Inferior parietal cortex (tissue), 1 donor: Measurements from ENCODE around the gene HARBI1.
A peak's percentile ranks its signal among the peaks of the same experiment; 100 is the strongest.
"Not testable (repeated sequence)": the region's sequence is repeated elsewhere in the genome, so short reads cannot be mapped to it uniquely, and the experiment has no call there.

Experiments used
- DNase-seq: peaks from one replicate; pipeline ENCODE4 v3.0.0-alpha.2; 2016; ENCODE audit errors: extremely low spot score

Gene HARBI1

DNA sequence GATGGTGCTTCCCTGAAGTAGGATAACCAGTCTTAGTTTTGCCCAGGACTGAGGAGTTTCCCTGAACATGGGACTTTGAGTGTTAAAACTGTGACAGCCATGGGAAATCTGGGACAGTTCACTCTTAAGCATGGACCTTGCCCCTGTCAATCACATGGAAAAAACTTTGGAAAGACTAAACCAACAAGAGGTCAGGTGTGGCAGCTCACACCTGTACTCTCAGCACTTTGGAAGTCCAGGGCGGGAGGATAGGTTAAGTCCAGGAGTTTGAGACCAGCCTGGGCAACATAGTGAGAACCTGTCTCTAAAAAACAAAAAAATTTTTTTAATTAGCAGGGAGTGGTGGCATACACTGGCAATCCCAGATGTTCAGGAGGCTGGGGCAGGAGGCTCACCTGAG is 19.9 kb downstream of the HARBI1 start:
- DNase-seq, result no peak

DNA sequence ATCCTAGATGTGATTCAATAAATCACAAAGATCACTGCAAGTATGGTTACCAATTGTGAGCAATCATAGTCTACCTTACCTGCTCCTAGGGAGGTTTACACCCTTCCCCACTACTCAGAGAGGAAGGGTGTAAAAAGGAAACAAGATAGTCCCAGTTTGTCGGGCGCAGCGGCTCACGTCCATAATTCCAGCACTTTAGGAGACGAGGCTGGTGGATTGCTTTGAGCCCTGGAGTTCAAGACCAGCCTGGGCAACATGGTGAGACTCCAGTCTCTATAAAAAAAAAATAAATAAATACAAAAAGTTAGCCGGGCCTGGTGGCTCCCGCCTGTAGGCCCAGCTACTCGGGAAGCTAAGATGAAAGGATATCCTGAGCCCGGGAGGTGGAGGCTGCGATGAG is 22.2 kb downstream of the HARBI1 start:
- DNase-seq, result no peak

DNA sequence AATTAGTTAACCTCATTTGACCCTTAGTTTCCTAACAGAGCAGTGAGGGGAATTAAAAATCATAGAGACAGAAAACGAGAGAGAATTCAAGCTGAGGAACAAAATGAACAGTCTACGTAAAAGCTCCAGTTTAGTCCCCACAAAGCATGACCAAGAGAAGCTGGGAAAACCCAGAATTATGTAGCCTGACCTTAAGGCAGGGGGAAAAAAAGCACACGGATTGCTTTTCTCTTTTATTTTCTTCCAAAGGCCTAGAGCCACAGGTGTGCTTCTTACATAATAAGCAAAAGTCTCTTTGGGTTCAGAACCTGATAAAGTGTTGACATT is 22.7 kb downstream of the HARBI1 start:
- DNase-seq, result no peak

DNA sequence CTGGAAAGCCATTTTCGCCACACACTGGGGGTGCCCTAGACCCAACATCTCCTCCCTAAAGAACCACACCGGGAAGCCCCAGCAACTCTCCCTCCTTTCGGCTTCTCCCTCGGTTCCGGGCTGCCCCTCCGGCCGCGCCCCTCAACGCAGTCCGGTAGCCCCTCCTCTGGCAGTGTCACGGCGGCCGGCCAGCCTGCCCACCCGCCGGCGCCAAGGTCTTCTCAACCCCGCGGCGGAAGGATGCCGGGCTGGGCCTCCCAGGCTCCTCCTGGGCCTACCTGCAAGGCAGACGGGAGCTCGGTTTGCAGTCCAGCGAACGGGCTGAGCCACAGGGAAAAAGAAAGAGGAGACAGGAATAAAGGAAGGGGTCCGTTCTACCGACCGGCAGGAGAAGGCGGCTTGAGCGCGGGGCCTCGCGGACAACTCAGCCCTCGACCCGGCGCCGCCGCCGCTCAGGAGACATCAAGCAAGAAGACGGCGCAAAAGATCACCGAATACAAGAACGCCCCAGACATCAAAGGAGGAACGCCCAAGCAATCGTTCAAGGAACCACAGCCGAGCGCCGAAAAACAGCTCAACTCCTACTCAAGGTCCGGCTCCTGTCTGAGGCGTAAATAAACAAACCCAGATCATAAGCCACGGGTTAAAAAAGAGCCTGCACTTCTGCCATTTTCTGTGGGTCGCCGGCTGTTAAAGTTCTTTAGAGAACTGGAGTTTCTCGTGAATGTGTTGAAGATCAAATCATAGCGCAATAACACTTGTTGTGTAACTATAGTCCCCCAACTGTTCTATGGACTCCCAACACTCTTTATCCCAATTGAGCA is 23.3 kb downstream of the HARBI1 start, which contains the start of gene AMBRA1:
Gene AMBRA1, minus strand, starts transcription at position 474 of the 824 bp plus-strand sequence. CDS start 45,643 bp downstream, outside the sequence.
- peak; percentile 95 for DNase-seq

DNA sequence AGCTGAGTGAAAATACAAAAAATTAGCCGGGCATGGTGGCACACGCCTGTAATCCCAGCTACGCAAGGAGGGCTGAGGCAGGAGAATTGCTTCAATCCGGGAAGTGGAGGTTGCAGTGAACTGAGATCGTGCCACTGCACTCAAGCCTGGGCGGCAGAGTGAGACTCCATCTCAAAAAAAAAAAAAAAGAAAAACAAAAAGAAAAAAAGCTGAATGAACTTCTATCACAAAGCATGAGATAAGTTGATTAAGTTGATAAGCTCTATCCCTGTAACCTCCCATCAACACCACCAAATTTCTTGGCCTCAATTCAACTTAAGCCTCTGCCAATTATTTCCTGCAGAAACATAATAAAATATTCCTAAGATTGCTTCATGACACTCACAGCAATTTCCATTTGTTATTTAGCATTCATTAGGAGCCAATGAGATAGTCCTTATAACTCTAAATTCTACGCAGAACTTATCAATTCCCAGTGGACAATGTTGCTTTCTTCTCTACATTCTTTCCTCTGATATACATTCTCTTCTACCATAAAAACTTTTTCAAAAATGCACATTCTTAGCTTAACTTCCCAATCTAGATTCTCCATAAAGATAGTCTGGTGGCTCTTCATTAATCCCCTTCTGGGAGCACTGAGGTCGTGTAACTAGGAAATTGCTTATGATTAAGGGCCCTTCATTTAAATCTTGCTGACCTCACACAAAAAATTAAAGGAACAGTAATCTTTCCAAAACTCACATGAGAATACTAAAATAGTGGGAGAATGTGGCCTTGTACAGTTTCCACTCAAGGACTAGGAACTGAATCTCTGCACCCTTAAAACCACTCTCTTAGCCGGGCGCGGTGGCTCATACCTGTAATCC is 26.1 kb downstream of the HARBI1 start:
- DNase-seq, result no peak

DNA sequence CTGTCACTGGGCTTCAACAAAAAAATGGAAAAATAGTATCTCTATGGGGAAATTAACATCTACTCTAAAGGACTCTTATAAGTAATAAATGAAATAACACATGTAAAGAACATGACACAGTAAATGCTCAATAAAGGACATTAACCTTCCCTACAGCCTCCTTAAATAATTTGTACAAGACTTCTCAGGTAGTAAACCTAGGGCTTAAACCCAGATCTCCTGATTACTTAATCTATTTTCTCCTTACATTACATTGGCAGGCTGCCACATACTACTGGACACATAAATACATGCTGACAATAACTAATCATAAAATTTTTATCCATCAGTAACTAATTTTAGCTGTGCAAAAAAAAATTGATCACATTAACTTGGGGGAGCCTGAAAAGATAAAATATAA is 28.1 kb downstream of the HARBI1 start:
- no peak for DNase-seq

DNA sequence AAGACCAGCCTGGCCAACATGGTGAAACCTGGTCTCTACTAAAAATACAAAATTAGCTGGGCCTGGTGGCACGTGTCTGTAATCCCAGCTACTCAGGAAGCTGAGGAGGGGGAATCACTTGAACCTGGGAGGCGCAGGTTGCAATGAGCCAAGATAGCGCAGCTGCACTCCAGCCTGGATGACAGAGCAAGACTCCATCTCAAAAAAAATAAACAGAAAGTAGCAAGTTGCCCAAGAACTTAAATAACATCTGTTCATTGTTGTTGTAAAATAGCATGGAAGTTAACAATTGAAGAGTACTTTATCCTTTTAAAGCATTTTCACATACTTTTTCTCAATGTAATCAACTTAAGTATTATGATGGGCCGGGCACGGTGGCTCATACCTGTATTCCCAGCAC is 28.9 kb downstream of the HARBI1 start:
- DNase-seq, result no peak

DNA sequence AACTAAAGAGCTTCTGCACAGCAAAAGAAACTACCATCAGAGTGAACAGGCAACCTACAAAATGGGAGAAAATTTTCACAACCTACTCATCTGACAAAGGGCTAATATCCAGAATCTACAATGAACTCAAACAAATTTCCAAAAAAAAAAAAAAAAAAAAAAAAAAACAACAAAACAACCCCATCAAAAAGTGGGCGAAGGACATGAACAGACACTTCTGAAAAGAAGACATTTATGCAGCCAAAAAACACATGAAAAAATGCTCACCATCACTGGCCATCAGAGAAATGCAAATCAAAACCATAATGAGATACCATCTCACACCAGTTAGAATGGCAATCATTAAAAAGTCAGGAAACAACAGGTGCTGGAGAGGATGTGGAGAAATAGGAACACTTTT is 33.5 kb downstream of the HARBI1 start:
- not testable (repeated sequence) for DNase-seq

DNA sequence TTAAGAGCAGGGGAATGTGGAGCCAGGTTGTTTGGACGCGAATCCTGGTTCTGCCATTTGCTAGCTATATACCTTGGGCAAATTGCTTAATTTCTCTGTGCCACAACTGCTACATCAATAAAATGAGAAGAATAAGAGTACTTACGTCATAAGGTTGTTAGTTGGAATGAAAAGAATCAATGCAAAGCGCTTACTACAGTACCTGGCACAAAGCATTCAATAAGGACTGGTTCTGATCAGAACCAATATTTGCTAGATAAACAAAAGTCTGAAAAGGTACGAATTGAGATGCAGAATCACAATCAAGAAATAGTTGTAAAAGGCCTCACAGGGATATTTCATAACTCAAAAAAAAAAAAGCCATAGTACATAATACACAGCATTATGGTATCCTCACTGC is 34.4 kb downstream of the HARBI1 start:
- DNase-seq, result no peak

DNA sequence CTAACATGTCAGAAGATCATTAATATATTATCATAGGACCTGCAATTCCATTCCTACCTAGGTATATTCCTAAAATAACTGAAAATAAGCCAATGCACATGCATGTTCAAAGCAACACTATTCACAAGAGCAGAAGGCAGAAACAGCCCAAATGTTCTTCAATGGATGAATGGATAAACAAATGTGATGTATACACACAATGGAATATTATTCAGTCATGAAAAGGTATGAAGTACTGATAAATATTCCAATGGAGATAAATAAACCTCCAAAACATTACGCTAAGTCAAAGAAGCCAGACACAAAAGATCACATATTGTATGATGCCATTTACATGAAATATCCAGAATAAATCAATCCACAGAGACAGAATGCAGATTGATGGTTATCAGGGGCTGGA is 40.0 kb downstream of the HARBI1 start:
- DNase-seq, result no peak

DNA sequence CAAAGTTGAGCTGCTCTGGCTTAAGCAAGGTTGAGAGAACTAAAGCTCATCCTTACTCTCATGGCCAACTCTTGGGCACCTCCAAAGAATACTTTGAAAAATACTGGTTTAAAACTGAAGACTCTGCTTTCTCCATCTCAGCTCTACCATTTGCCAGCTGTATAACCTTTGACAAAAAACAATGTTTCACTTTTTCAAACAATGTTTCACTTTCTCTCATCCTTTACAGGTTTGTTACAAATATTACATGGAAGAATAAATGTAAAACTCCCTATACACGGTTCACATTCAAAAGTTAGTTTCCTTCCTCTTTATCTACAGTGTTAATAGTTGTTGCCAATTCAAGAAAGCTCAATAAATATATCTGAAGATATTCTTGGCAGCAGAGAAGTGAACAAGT is 42.4 kb downstream of the HARBI1 start:
- DNase-seq, result no peak

DNA sequence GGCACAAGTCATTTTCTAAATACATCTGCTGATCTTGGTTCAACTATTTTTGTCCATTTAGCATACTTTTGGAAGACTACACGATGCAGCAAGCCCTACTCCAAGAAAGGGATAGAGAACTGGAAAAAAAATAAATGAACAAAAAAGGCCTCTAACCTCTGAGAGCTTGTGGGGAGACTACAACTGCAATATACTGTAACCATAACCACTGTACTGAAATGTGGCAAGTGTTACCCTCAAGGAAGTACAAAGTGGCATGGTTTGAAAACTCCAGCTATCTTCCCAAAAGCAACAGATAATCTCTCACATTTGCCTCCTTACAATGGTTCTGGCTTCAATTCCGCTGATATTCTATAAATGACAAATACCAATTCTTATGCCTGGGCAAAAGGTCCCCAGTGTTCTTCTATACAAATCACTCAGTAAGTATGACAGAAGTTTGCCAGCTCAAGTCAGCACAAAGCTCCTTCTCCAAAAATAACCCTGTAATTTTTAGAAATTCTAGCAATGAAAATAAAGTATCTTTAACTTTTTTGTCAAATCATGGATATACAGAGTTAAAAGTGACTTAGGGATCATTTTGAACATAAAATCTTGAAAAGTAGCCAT is 46.1 kb downstream of the HARBI1 start:
- DNase-seq, result no peak

DNA sequence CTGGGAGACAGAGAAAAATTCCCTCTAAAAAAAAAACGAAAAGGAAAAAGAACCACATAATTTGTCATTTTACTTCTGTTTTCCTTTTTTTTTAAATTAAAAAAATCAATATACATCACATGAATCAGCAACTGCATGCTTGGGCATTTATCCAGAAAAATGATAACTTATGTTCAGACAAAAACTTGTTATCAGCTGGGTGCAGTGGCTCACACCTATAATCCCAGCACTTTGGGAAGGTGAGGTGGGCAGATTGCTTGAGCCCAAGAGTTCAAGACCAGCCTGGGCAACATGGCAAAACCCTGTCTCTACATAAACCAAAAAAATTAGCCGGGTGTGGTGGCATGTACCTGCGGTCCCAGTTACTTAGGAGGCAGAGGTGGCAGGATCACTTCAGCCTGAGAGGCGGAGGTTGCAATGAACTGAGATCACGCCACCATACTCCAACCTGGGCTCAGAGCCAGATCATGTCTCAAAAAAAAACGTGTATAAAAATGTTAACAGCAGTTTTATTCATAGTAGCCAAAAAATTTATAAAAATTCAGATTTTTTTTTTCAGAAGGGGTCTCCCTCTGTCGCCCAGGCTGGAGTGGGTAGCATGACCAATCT is 51.7 kb downstream of the HARBI1 start:
- no peak for DNase-seq

DNA sequence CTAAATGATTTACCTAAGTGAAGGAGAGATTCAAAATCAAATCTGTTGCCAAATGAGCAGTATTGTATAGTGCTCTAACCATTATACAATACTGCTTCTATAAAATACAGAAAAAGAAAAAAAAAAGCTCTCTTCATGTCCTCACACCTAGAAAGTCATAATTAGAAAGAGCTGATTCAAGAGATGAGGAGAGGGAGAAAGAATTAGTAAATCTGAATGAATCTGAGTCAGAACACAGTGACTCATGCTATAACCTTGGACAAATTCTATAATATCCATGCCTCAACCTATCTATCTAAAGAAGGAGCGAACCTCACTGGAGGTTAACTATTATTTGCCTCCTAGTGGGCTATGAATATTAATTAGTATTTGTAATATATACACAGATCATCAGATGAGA is 52.6 kb downstream of the HARBI1 start:
- DNase-seq, result no peak

DNA sequence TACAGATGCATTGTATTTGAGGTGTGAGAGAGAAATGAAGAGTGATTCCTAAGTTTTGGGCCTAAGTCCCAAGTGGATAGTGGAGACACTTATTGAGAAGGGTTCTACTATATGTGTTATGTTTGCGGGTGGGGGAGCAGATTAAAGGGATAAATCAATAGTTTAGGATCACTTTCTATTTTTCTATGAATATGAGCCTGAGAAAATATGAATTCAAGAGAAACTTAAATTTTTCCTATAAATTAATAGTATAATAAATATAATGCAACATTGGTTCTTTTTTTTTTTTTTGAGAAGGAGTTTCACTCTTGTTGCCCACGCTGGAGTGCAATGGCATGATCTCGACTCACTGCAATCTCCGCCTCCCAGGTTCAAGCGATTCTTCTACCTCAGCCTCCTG is 54.5 kb downstream of the HARBI1 start:
- no peak for DNase-seq

DNA sequence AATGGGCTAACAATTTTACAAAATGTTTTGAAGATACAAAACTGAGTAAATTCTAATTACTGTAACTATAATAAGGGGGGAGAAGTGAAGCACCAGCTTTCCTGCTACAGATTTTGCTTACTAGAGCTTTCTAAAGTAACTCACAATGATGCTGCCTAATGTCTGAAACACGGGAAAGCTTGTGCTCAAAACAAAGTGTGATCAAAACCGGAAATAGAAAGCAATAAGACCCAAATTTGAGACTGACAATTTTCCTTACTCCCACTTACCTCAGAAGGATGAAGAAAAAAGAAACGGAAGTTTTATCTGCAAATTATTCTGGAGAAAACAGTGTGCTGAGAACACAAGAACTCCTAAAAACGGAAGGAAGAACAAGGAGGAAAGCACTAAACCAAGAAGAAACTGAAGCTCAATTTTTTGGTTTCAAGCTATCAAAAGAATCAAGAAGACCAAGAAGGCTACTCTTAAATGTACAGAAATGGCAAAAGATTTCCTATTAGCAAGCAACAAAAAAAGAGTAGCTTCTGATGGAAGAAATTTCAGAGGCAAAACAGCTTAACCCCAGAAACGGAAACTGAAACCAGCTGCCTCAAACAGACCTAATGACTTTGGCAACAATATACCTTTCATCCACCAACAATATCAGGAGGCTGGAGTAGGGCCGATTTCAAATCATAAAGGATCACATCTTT is 56.6 kb downstream of the HARBI1 start:
- DNase-seq, result peak; percentile 38

DNA sequence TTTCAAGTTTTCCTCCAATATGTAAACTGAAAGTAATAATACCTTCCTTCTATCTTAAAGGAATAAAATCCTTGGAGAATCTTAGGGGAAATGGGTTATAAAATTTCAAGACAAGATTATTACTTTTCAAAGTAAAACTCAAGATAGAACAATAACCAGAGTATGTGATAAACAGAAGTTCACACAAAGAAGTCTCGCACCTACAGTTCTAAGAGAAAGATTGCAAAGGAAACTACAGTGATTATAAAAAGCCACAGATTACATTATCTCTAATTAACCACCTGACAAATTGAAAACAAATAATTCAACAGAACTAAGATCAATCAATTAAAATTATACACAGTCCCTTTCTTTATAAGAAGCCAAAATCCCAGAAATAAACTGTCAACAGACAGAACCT is 57.2 kb downstream of the HARBI1 start:
- no peak for DNase-seq

DNA sequence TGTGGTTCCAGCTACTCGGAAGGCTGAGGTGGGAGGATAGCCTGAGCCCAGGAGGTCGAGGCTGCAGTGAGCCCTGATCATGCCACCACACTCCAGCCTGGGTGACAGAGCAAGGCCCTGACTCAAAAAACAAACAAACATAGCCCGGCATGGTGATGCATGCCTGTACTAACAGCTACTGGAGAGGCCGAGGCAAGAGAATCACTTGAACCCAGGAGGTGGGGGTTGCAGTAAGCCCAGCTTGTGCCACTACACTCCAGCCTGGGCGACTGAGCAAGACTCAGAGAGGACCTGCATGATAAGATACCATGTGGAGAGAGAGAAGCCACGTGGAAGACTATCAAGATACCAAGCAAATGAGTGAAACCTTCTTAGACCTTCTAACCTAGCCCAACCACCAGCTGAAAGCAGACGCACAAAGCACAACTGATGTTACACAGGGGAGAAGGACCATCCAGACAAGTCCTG is 59.3 kb downstream of the HARBI1 start:
- no peak for DNase-seq

DNA sequence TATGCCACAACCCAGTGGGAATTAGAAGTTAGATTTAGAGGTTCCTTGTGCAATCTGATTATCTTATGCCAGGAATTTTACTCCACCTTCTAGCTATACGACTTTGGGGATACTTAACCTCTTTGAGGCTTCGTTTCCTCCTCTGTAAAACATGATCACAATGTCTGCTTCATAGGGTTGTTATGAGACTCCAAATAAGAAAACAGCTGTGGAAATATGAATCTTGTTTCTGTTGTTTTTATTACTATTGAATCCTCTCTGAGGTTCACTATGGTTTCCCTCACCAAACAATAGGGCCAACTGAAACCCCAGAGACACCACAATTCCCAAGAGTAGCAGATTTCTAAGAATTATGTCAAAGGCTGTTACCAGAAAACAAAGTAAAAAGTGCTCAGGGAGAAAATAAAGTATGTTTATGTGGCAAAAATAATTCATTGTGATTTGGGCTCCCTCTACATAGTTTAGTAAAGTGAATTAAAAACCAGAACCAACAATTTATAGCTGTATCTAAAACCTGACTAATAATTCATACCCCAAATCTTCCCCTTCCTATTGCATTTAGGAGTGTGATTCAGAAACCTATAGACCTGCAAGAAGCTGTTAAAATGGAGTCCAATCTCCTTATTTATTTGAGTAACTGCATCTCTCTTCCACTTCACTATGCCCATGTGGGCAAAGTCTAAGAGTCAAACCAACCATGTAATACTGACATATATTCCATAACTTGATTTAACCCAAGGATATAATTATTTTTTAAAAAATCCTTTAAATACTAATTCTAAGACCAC is 61.6 kb downstream of the HARBI1 start:
- no peak for DNase-seq
